ENCODE measurements around the gene TGIF1.

DNA sequence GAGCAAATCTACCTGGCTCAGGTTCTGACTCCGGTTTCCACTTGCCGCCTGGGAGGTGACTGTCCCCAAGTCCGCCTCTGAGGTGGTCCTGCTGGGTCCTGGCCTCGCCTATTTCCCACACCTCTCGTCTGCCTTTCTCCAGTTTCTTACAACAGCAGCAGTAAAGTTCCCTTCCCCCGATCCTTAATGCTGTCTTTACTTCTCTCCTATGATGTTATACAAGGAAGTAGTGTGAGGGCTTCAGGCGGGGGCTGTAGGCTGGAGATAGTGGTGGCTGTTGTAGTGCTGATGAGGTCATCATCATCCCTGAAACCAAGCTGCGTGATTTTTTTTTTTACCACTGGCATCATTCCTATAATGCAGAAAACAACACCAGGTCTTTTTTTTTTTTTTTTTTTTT lies 18.9 kb downstream of the TGIF1 start:
- TF ChIP-seq, protein P1, sequence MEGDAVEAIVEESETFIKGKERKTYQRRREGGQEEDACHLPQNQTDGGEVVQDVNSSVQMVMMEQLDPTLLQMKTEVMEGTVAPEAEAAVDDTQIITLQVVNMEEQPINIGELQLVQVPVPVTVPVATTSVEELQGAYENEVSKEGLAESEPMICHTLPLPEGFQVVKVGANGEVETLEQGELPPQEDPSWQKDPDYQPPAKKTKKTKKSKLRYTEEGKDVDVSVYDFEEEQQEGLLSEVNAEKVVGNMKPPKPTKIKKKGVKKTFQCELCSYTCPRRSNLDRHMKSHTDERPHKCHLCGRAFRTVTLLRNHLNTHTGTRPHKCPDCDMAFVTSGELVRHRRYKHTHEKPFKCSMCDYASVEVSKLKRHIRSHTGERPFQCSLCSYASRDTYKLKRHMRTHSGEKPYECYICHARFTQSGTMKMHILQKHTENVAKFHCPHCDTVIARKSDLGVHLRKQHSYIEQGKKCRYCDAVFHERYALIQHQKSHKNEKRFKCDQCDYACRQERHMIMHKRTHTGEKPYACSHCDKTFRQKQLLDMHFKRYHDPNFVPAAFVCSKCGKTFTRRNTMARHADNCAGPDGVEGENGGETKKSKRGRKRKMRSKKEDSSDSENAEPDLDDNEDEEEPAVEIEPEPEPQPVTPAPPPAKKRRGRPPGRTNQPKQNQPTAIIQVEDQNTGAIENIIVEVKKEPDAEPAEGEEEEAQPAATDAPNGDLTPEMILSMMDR (IDR thresholded peaks at IDR 0.05) = no peak
- TF ChIP-seq EP300 (IDR thresholded peaks at IDR 0.05) = no peak
- TF ChIP-seq POLR2A (IDR thresholded peaks at IDR 0.05) = no peak
- TF ChIP-seq POLR2AphosphoS5 (IDR thresholded peaks at IDR 0.05) = no peak
